Adrenal gland (tissue), 12 donors: ENCODE results near the gene POLG. TPM values are rescaled to one million over a fixed set of nuclear protein-coding genes. Genes with fewer than 3 reads are reported as not detected.

Experiments used
- DNase-seq, 7 donors: peaks; one replicate each; pipeline ENCODE4 v3.0.0-alpha.2; 2019 to 2020
- H3K27ac ChIP-seq, 5 donors: fragments of 200-600 bp; sonication (generic) in 4 of 5; 1 replicate in 3 of 5; 2 replicates in 2 of 5; pipeline versions ENCODE4 v1.5.1 to v1.8.0; 2016 to 2020; ENCODE audit warnings: mild to moderate bottlenecking in 1 of 5
- H3K27me3 ChIP-seq: fragments of 200-600 bp; 2 replicates; pipeline ENCODE4 v1.8.0; 2021
- H3K36me3 ChIP-seq, 2 donors: fragments of 200-600 bp; replicated peaks in 1 of 2; 1 replicate in 1 of 2; 2 replicates in 1 of 2; pipeline versions ENCODE4 v1.5.1 to v1.8.0; 2018 to 2022
- H3K4me1 ChIP-seq, 2 donors: fragments of 200-600 bp; replicated peaks in 1 of 2; 1 replicate in 1 of 2; 2 replicates in 1 of 2; pipeline versions ENCODE4 v1.5.1 to v1.8.0; 2018 to 2021
- H3K4me3 ChIP-seq, 4 donors: fragments of 200-600 bp; sonication (generic) in 3 of 4; one replicate each; pipeline ENCODE4 v1.5.1; 2016 to 2018
- H3K9me3 ChIP-seq, 3 donors: fragments of 200-600 bp; sonication (generic) in 1 of 3; replicated peaks in 1 of 3; 1 replicate in 2 of 3; 2 replicates in 1 of 3; pipeline versions ENCODE4 v1.5.1 to v1.8.0; 2016 to 2021
- POLR2A ChIP-seq, 2 donors: fragments of 450-650 bp; IDR thresholded peaks; one replicate each; pipeline ENCODE4 v1.6.1; 2017; ENCODE audit warnings: antibody characterized with exemption in 2 of 2, mild to moderate bottlenecking in 2 of 2, moderate library complexity in 1 of 2
- WGBS, 4 donors: extraction: QIAGEN DNeasy Blood & Tissue Kit in 2 of 4; methylation state at CpG; one replicate each; pipeline versions ENCODE4 v1.1.5 to v1.1.7; 2013 to 2017; 5-methylcytosine and 5-hydroxymethylcytosine counted together
- intact Hi-C, 2 donors: fragments of 100-400 bp; cut with DNase I; formaldehyde crosslinking; loops; one replicate each; pipeline versions ENCODE4 v1.14.1 to v1.15.0; 2022 to 2023
- polyA plus RNA-seq, 3 donors: library from polyadenylated mRNA; stranded (reverse); fragments of 200-250 nt in 2 of 3; fragments of 350-450 nt in 1 of 3; fragmentation: Illumina TruSeq in 1 of 3; extraction: RNeasy Lipid Tissue Mini Kit (QIAGEN cat#74804) in 1 of 3; gene quantifications; one replicate each; pipeline ENCODE4 v1.2.3, GENCODE V29; 2013 to 2014
- total RNA-seq, 9 donors: library from RNA; depleted of rRNA in 4 of 9; stranded (reverse); fragments of >200 nt in 4 of 9; fragments of 120-200 nt in 1 of 9; fragmentation: NEBNext Ultra II Directional in 1 of 9; extraction: Animal tissue kit (Norgen Biotek cat#: 25700) in 1 of 9; gene quantifications; one replicate each; pipeline versions ENCODE4 v1.1.0 to v1.2.4, GENCODE V29; 2013 to 2023
- TF ChIP-seq, protein P1 (sequence below), 6 experiments: fragments of 450-650 bp in 4 of 6; fragments of 200-600 bp in 2 of 6; sonication (generic) in 1 of 6; IDR thresholded peaks; 1 replicate in 5 of 6; 2 replicates in 1 of 6; pipeline versions ENCODE4 v1.5.1 to v1.8.0; 2016 to 2021; ENCODE audit warnings: antibody characterized with exemption in 6 of 6, mild to moderate bottlenecking in 2 of 6, moderate library complexity in 1 of 6
- donor health status: healthy with polysubstance abuse.
- donor health status: Bipolar disorder and iron deficiency.
- donor health status: DM: yes; HTN: yes; CAD: no.
- donor health status: DM: no; HTN: no; CAD: no.
- donor health status: DM: no; HTN: no; CAD: no.
- donor health status: DM: yes; HTN: yes; CAD: no.

Gene POLG
- total and polyA plus RNA-seq, 12 donors, result 25.0 to 127 (median 49.8) TPM

DNA sequence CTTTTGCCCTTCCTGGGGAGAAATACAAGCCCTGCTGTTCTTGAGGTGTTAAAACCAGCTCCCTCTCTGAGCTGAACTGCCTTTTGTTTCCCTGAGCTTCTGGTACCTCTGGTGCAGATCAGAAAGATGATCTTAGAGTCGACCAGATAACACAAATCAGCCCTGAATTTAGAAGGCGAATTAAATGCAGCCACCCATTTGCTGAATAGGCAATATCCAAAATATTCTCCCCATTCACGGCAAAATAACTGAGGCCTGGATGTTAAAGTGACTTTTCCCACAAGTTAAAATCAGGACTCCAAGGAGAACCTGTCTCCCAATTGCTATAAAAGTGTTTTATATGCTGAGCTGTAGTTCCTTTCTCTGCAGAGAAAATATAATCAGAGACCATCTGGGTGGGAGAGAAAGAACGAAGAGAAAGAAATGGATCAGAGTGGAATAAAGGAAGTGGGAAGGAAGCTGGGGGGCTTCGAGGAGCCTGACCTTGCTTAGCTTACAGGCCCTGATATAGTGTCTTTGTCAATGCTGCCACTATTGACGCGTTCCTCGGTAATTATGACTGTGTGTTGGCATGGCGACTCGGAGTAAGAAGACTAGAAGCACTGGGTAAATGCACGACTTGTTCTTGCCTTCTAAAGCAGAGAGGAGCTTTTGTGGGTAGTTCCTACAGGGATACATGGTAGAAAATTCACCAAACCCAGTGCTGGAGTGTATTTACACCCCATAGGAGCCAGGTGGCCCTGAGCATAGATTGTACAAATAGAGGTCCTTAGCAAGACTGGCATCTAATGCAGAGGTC, 47.5 kb upstream of the POLG start:
- Histone ChIP-seq H3K4me1 (no peaks in the 10 kb centered on the region), H3K9me3 (no peaks in the 10 kb centered on the region), H3K27ac (no peak overlapping the region), H3K36me3 (no peaks in the 10 kb centered on the region), H3K4me3 (no peak overlapping the region), H3K27me3 (peaks cover 23% of the 10 kb centered on the region)
- intact Hi-C loops, result no loop called here
- 75 to 81% (median 79%) methylated on average over 11 of the region's 11 CpGs for WGBS, 4 donors
- no peak for DNase-seq
- no peak for TF ChIP-seq POLR2A (IDR thresholded peaks at IDR 0.05)
- TF ChIP-seq, protein P1, sequence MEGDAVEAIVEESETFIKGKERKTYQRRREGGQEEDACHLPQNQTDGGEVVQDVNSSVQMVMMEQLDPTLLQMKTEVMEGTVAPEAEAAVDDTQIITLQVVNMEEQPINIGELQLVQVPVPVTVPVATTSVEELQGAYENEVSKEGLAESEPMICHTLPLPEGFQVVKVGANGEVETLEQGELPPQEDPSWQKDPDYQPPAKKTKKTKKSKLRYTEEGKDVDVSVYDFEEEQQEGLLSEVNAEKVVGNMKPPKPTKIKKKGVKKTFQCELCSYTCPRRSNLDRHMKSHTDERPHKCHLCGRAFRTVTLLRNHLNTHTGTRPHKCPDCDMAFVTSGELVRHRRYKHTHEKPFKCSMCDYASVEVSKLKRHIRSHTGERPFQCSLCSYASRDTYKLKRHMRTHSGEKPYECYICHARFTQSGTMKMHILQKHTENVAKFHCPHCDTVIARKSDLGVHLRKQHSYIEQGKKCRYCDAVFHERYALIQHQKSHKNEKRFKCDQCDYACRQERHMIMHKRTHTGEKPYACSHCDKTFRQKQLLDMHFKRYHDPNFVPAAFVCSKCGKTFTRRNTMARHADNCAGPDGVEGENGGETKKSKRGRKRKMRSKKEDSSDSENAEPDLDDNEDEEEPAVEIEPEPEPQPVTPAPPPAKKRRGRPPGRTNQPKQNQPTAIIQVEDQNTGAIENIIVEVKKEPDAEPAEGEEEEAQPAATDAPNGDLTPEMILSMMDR (IDR thresholded peaks at IDR 0.05), result no peak

DNA sequence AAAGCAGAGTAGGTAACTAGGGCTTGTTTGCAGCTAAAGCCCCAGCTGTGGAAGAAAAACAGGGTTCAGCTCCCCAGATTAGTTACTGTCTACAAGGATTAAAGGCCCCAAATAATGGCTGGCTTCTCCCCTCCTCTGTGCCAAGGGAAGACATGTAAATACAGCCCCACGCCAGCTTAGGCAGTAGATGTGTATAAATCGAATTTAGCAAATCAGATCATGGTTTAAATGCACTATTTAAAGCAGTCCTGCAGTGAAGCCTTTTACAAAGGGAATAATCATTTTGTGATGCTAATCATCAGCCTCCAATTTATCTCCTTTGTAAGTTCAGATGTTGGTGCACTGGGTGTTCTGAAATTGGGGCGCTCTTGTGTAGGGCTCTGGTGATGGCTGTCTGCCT, 46.7 kb upstream of the POLG start:
- no peaks in the 10 kb centered on the region for H3K36me3 ChIP-seq
- H3K27ac ChIP-seq, result no peak overlapping the region
- 67 to 91% (median 74%) methylated on average over 3 of the region's 3 CpGs for WGBS, 4 donors
- DNase-seq, result no peak
- intact Hi-C loops, result no loop called here
- peaks cover 27% of the 10 kb centered on the region for H3K27me3 ChIP-seq
- H3K9me3 ChIP-seq, result no peaks in the 10 kb centered on the region
- no peaks in the 10 kb centered on the region for H3K4me1 ChIP-seq
- no peak overlapping the region for H3K4me3 ChIP-seq
- TF ChIP-seq, protein P1 (IDR thresholded peaks at IDR 0.05), result no peak
- TF ChIP-seq POLR2A (IDR thresholded peaks at IDR 0.05), result no peak

DNA sequence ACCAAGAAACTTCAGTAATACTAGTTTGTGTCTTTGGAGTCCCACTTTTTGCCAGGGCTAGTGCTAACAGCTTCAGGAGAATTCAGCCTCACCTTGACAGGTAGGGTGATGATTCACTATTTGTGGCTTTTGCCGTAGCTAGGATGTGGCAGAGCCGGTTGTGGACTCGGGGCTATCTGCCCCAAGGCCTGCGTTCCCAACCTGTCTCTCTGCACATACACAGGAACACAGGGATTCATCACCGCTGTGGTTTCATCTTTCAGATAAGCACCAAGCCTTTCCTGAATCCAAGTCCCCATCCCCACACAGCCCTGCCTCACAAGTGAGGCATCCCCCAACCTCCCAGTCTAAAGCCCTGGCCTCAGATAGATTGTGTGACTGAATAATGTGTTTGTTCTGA, 45.2 kb upstream of the POLG start:
- TF ChIP-seq POLR2A (IDR thresholded peaks at IDR 0.05), result no peak
- TF ChIP-seq, protein P1 (IDR thresholded peaks at IDR 0.05), result no peak
- WGBS, 4 donors, result 75 to 88% (median 82%) methylated on average over 4 to 5 of the region's 5 CpGs
- no peak for DNase-seq
- Histone ChIP-seq H3K9me3 (no peaks in the 10 kb centered on the region), H3K27ac (no peak overlapping the region), H3K4me1 (no peaks in the 10 kb centered on the region), H3K4me3 (no peak overlapping the region), H3K36me3 (no peaks in the 10 kb centered on the region), H3K27me3 (peaks cover 38% of the 10 kb centered on the region)
- intact Hi-C loops, result no loop called here

DNA sequence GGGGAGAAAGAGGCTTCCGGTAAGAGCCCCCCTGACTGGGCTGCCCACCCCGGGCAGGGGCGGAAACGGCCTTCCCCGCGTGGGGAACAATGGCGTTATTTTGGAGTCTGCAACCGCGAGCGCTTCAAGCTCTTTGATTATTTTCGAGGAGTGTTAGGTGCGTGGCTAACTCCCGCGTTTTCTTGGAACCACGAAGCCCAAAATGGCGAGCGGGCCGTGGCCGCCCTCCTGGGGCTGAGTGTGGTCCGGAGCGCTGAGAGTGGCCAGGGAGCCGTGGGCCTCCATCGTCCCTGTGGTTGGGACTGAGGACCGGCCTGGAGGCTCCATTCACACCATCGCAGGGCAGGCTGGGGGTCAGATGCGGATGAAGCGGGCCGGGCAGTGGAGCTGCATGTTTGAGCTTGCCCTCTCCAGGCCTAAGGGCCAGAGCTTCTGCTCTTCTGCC, 44.6 kb upstream of the POLG start:
- no peaks in the 10 kb centered on the region for H3K9me3 ChIP-seq
- H3K4me3 ChIP-seq, result peak overlapping the region in 1 of 4 donors; percentile 37
- no peak for DNase-seq
- TF ChIP-seq POLR2A (IDR thresholded peaks at IDR 0.05), result no peak
- TF ChIP-seq, protein P1 (IDR thresholded peaks at IDR 0.05), result no peak
- no peak overlapping the region for H3K27ac ChIP-seq
- intact Hi-C loops, result no loop called here
- H3K36me3 ChIP-seq, result no peaks in the 10 kb centered on the region
- peaks cover 44% of the 10 kb centered on the region for H3K27me3 ChIP-seq
- no peaks in the 10 kb centered on the region for H3K4me1 ChIP-seq
- WGBS, 4 donors, result 41 to 52% (median 52%) methylated on average over 14 to 28 of the region's 28 CpGs
